Activated CD4-positive, alpha-beta T cell treated with anti-CD3 and anti-CD28 coated beads for 48 hours (primary cell): ENCODE data around the gene LITAFD.
A peak's percentile ranks its signal among the peaks of the same experiment; 100 is the strongest.
"Not testable (repeated sequence)": the region's sequence is repeated elsewhere in the genome, so short reads cannot be mapped to it uniquely, and the experiment has no call there.

ENCODE experiments used
- DNase-seq: peaks from one replicate; pipeline ENCODE4 v3.0.0-alpha.2; 2020

LITAFD gene

GRCh38 chr16:8858994-8859912 lies 22.9 kb upstream of the LITAFD start:
- DNase-seq: no peak

GRCh38 chr16:8859913-8860881 lies 22.0 kb upstream of the LITAFD start:
- no peak for DNase-seq

GRCh38 chr16:8861563-8862308 lies 20.4 kb upstream of the LITAFD start:
- no peak for DNase-seq

- no peak for DNase-seq
Measured at GRCh38 chr16:8862309-8863130, 19.6 kb upstream of the LITAFD start.

- DNase-seq: no peak
Measured at GRCh38 chr16:8863594-8864424, 18.3 kb upstream of the LITAFD start.

- DNase-seq: no peak
Measured at GRCh38 chr16:8864480-8865110, 17.6 kb upstream of the LITAFD start.

- no peak for DNase-seq
Measured at GRCh38 chr16:8865145-8865882, 16.8 kb upstream of the LITAFD start.

- no peak for DNase-seq
Measured at GRCh38 chr16:8866118-8866883, 15.8 kb upstream of the LITAFD start.

GRCh38 chr16:8866884-8867215 lies 15.3 kb upstream of the LITAFD start:
- no peak for DNase-seq

- DNase-seq: peak; percentile 45
Measured at GRCh38 chr16:8867216-8867931, 14.8 kb upstream of the LITAFD start.

GRCh38 chr16:8867932-8868415 lies 14.2 kb upstream of the LITAFD start:
- DNase-seq: peak; percentile 36

GRCh38 chr16:8868416-8869211 lies 13.5 kb upstream of the LITAFD start, which contains the start of gene CARHSP1:
CARHSP1 (minus strand) TSS chr16:8869006; CDS start chr16:8859328, 9,678 bp downstream.
- DNase-seq: peak; percentile 88

GRCh38 chr16:8869212-8869987 lies 12.8 kb upstream of the LITAFD start:
- no peak for DNase-seq

- DNase-seq: not testable (repeated sequence)
Measured at GRCh38 chr16:8869988-8870241, 12.2 kb upstream of the LITAFD start.

GRCh38 chr16:8872071-8872470 lies 10.1 kb upstream of the LITAFD start:
- DNase-seq: no peak
